Measurements from ENCODE around the gene SIRT7. TPM values are rescaled to one million over a fixed set of nuclear protein-coding genes. Genes with fewer than 3 reads are reported as not detected.

Gene SIRT7
- total and polyA plus RNA-seq, 4 experiments from 2014 or later = 31.5 to 91.9 (median 66.4) TPM

DNA sequence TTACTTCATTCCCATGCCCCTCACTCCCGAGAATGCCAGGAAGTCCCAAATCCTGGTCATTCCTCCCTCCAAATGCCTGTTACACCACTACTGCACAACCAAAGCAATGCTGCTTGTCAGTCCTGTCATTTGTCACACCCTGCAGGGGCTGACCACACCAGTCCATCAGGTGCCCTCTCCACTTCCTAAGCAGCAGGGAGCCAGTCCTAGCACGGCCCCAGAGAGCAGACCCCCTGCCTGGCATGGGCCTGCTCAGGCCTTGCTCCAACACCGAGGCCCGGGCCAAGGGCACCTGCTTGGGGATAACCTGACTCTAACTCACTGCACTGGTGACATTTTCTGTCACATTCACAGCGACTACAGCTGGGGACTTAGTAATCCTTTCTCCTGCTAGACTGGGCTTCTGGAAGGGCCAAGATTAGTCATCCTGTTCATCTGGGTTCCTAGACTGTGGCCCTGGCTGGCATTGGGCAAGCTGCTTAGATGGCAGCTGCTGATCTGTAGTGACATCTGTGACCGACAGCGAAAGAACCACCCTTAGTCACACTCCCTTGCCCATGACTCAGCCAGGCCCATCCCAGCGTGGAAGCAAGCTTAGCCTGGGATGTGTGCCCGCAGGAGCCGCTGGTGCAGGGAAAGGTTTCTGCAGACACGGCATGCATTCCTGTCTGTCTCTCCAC, 32.0 kb downstream of the SIRT7 start:
- Histone ChIP-seq H3K27ac (ENCODE audit: low read depth, low read length) (no peak overlapping the region), H3K27me3 (ENCODE audit: insufficient read depth, low read length) (no peaks in the 10 kb centered on the region), H3K4me1 (ENCODE audit: insufficient read depth, low read length) (peaks cover 17% of the 10 kb centered on the region), H3K9me3 (ENCODE audit: control insufficient read depth in 1 of 2, low read length in 2 of 2) (no peaks in the 10 kb centered on the region), H3K36me3 (ENCODE audit: insufficient read depth, low read length) (peaks cover 41% of the 10 kb centered on the region), H3K4me3 (ENCODE audit: low read length in 2 of 2) (no peak overlapping the region)
- Mint-ChIP-seq H3K27me3 (no peaks in the 10 kb centered on the region), H3K36me3 (peaks cover 27 to 54% of the 10 kb centered on the region in 2 donors), H3K27ac (peak overlapping the region in 3 of 7 donors; percentile 13 to 52 (median 35)), H3K4me3 (peak overlapping the region in 1 of 8 donors; percentile 26), H3K4me1 (peaks cover 5 to 32% (median 15%) of the 10 kb centered on the region in 4 donors), H3K9me3 (no peaks in the 10 kb centered on the region)
- intact Hi-C loops (cut with micrococcal nuclease) = no loop called here
- peak in 1 of 5 donors; percentile 10 for DNase-seq
- ChIA-PET POLR2A (ENCODE audit: partially characterized antibody) (interaction anchor here (1.6 to 3.7 kb wide), 4 partner anchors 13 to 27 kb away, joined by 3 to 20 read pairs (median 10); partner anchors contain the start of gene ARHGDIA), CTCF (ENCODE audit: partially characterized antibody) (no interaction called here)

DNA sequence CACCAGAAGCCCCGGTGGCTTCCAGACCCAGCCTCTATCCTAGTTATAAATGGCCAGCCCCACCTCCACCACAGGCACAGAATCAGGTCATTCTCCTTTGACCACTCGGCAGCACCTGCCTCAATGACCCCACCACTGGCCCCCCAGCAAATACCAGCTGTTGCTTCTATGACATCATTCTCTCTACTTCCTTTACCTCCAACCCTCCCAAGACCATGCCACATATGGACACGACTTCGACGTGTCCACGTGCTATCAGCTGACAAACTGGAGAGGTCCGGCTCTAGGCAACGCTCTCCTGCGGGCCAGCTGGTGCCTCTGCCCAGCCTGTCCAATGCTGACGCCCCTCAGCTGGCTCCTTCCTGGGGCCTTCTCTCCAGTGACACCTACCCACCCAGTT, 32.5 kb downstream of the SIRT7 start:
- DNase-seq = peak in 1 of 5 donors; percentile 5
- peaks cover 13% of the 10 kb centered on the region for H3K4me1 ChIP-seq (ENCODE audit: insufficient read depth, low read length)
- Mint-ChIP-seq H3K27ac (peak overlapping the region in 5 of 7 donors; percentile 13 to 76 (median 52)), H3K36me3 (peaks cover 27 to 50% of the 10 kb centered on the region in 2 donors), H3K9me3 (no peaks in the 10 kb centered on the region), H3K4me1 (peaks cover 4 to 28% (median 13%) of the 10 kb centered on the region in 4 donors), H3K4me3 (no peak overlapping the region), H3K27me3 (no peaks in the 10 kb centered on the region)
- no peaks in the 10 kb centered on the region for H3K27me3 ChIP-seq (ENCODE audit: insufficient read depth, low read length)
- ChIA-PET CTCF (ENCODE audit: partially characterized antibody) (no interaction called here), POLR2A (ENCODE audit: partially characterized antibody) (interaction anchor here (1.6 to 3.7 kb wide), 3 partner anchors 13 to 19 kb away, joined by 6 to 20 read pairs (median 15); partner anchors contain the start of gene ARHGDIA)
- no peak overlapping the region for H3K4me3 ChIP-seq (ENCODE audit: low read length in 2 of 2)
- H3K36me3 ChIP-seq (ENCODE audit: insufficient read depth, low read length) = peaks cover 41% of the 10 kb centered on the region
- intact Hi-C loops (cut with micrococcal nuclease) = no loop called here
- no peak overlapping the region for H3K27ac ChIP-seq (ENCODE audit: low read depth, low read length)
- H3K9me3 ChIP-seq (ENCODE audit: control insufficient read depth in 1 of 2, low read length in 2 of 2) = no peaks in the 10 kb centered on the region

- intact Hi-C loops (cut with micrococcal nuclease) = no loop called here
- Histone ChIP-seq H3K9me3 (ENCODE audit: control insufficient read depth in 1 of 2, low read length in 2 of 2) (no peaks in the 10 kb centered on the region), H3K27me3 (ENCODE audit: insufficient read depth, low read length) (no peaks in the 10 kb centered on the region), H3K4me3 (ENCODE audit: low read length in 2 of 2) (no peak overlapping the region), H3K27ac (ENCODE audit: low read depth, low read length) (no peak overlapping the region), H3K4me1 (ENCODE audit: insufficient read depth, low read length) (peaks cover 8% of the 10 kb centered on the region), H3K36me3 (ENCODE audit: insufficient read depth, low read length) (peaks cover 39% of the 10 kb centered on the region)
- Mint-ChIP-seq H3K4me1 (peaks cover 1 to 24% (median 9%) of the 10 kb centered on the region in 4 donors), H3K27me3 (no peaks in the 10 kb centered on the region), H3K36me3 (peaks cover 27 to 46% of the 10 kb centered on the region in 2 donors), H3K9me3 (no peaks in the 10 kb centered on the region), H3K27ac (peak overlapping the region in 3 of 7 donors; percentile 13 to 52 (median 35)), H3K4me3 (no peak overlapping the region)
- DNase-seq = peak in 1 of 5 donors; percentile 7
- POLR2A ChIA-PET (ENCODE audit: partially characterized antibody) = interaction anchor here (1.6 to 3.7 kb wide), 3 partner anchors 12 to 18 kb away, joined by 6 to 20 read pairs (median 15); partner anchors contain the start of gene ARHGDIA
- CTCF ChIA-PET (ENCODE audit: partially characterized antibody) = no interaction called here
Observed at GRCh38 chr17:81884968-81885367, 33.0 kb downstream of the SIRT7 start.

- no peak overlapping the region for H3K4me3 ChIP-seq (ENCODE audit: low read length in 2 of 2)
- H3K36me3 Mint-ChIP-seq = peaks cover 27 to 49% of the 10 kb centered on the region in 2 donors
- no peak overlapping the region for H3K27ac ChIP-seq (ENCODE audit: low read depth, low read length)
- H3K9me3 Mint-ChIP-seq = peaks cover 0 to 2% (median 0%) of the 10 kb centered on the region in 8 donors
- H3K4me1 ChIP-seq (ENCODE audit: insufficient read depth, low read length) = peaks cover 3% of the 10 kb centered on the region
- POLR2A ChIA-PET (ENCODE audit: partially characterized antibody) = interaction anchor here (2.8 to 3.7 kb wide), 2 partner anchors 12 to 15 kb away, joined by 15 to 20 read pairs; partner anchors contain the start of gene ARHGDIA
- H3K27me3 ChIP-seq (ENCODE audit: insufficient read depth, low read length) = no peaks in the 10 kb centered on the region
- intact Hi-C loops (cut with micrococcal nuclease) = no loop called here
- H3K9me3 ChIP-seq (ENCODE audit: control insufficient read depth in 1 of 2, low read length in 2 of 2) = no peaks in the 10 kb centered on the region
- DNase-seq = peak in 1 of 5 donors; percentile 28
- H3K27me3 Mint-ChIP-seq = no peaks in the 10 kb centered on the region
- CTCF ChIA-PET (ENCODE audit: partially characterized antibody) = no interaction called here
- peaks cover 35% of the 10 kb centered on the region for H3K36me3 ChIP-seq (ENCODE audit: insufficient read depth, low read length)
- H3K4me3 Mint-ChIP-seq = no peak overlapping the region
- peaks cover 1 to 21% (median 9%) of the 10 kb centered on the region in 4 donors for H3K4me1 Mint-ChIP-seq
- H3K27ac Mint-ChIP-seq = peak overlapping the region in 1 of 7 donors; percentile 60
Observed at GRCh38 chr17:81884520-81884919, 33.5 kb downstream of the SIRT7 start.

DNA sequence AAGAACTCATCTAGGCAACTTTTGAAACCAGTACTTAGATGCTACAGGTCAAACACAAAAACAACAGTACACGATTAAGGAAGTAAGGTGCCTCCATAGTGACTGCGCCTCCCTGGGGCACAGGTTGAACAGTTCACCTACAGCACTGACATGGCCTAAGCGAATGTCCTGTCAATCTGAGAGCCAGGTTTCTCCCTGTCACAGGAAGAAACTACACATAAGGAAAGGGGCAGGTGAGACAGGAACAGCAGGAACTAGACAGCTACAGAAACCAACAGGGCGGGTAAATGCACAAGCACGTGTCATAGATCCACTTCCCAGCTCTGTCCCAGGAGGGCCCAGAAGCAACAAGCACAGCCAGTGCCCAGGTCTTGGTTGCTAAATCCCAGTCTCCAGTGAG, 38.9 kb downstream of the SIRT7 start:
- no peak overlapping the region for H3K27ac ChIP-seq (ENCODE audit: low read depth, low read length)
- H3K36me3 Mint-ChIP-seq = peaks cover 17 to 18% of the 10 kb centered on the region in 2 donors
- H3K27me3 ChIP-seq (ENCODE audit: insufficient read depth, low read length) = no peaks in the 10 kb centered on the region
- H3K9me3 ChIP-seq (ENCODE audit: control insufficient read depth in 1 of 2, low read length in 2 of 2) = no peaks in the 10 kb centered on the region
- peaks cover 0 to 7% (median 3%) of the 10 kb centered on the region in 4 donors for H3K4me1 Mint-ChIP-seq
- H3K4me3 ChIP-seq (ENCODE audit: low read length in 2 of 2) = no peak overlapping the region
- DNase-seq = no peak
- H3K4me1 ChIP-seq (ENCODE audit: insufficient read depth, low read length) = peaks cover under 1% of the 10 kb centered on the region
- no peaks in the 10 kb centered on the region for H3K27me3 Mint-ChIP-seq
- H3K9me3 Mint-ChIP-seq = peaks cover 0 to 2% (median 0%) of the 10 kb centered on the region in 8 donors
- H3K27ac Mint-ChIP-seq = no peak overlapping the region
- ChIA-PET POLR2A (ENCODE audit: partially characterized antibody) (no interaction called here), CTCF (ENCODE audit: partially characterized antibody) (interaction anchor here (1.1 kb wide), 1 partner anchor 10 kb away, joined by 3 read pairs; no protein-coding TSS in a partner anchor)
- no peaks in the 10 kb centered on the region for H3K36me3 ChIP-seq (ENCODE audit: insufficient read depth, low read length)
- intact Hi-C loops (cut with micrococcal nuclease) = no loop called here
- H3K4me3 Mint-ChIP-seq = no peak overlapping the region

GRCh38 chr17:81878294-81878693, 39.7 kb downstream of the SIRT7 start:
- Mint-ChIP-seq H3K9me3 (peaks cover 0 to 2% (median 0%) of the 10 kb centered on the region in 8 donors), H3K4me1 (peaks cover 1 to 12% (median 6%) of the 10 kb centered on the region in 4 donors), H3K27ac (peak overlapping the region in 1 of 7 donors; percentile 35), H3K27me3 (no peaks in the 10 kb centered on the region), H3K4me3 (no peak overlapping the region), H3K36me3 (peaks cover 15 to 18% of the 10 kb centered on the region in 2 donors)
- H3K9me3 ChIP-seq (ENCODE audit: control insufficient read depth in 1 of 2, low read length in 2 of 2) = no peaks in the 10 kb centered on the region
- POLR2A ChIA-PET (ENCODE audit: partially characterized antibody) = no interaction called here
- intact Hi-C loops (cut with micrococcal nuclease) = no loop called here
- CTCF ChIA-PET (ENCODE audit: partially characterized antibody) = no interaction called here
- H3K27me3 ChIP-seq (ENCODE audit: insufficient read depth, low read length) = no peaks in the 10 kb centered on the region
- no peak for DNase-seq
- H3K4me3 ChIP-seq (ENCODE audit: low read length in 2 of 2) = no peak overlapping the region
- H3K36me3 ChIP-seq (ENCODE audit: insufficient read depth, low read length) = no peaks in the 10 kb centered on the region
- H3K27ac ChIP-seq (ENCODE audit: low read depth, low read length) = no peak overlapping the region
- H3K4me1 ChIP-seq (ENCODE audit: insufficient read depth, low read length) = peaks cover 5% of the 10 kb centered on the region

- no peaks in the 10 kb centered on the region for H3K27me3 ChIP-seq (ENCODE audit: insufficient read depth, low read length)
- H3K4me3 ChIP-seq (ENCODE audit: low read length in 2 of 2) = no peak overlapping the region
- CTCF ChIA-PET (ENCODE audit: partially characterized antibody) = no interaction called here
- intact Hi-C loops (cut with micrococcal nuclease) = no loop called here
- H3K9me3 ChIP-seq (ENCODE audit: control insufficient read depth in 1 of 2, low read length in 2 of 2) = no peaks in the 10 kb centered on the region
- DNase-seq = no peak
- no peak overlapping the region for H3K4me3 Mint-ChIP-seq
- no peaks in the 10 kb centered on the region for H3K36me3 ChIP-seq (ENCODE audit: insufficient read depth, low read length)
- H3K27ac ChIP-seq (ENCODE audit: low read depth, low read length) = no peak overlapping the region
- H3K36me3 Mint-ChIP-seq = peaks cover 14 to 16% of the 10 kb centered on the region in 2 donors
- H3K4me1 Mint-ChIP-seq = peaks cover 2 to 19% (median 10%) of the 10 kb centered on the region in 4 donors
- H3K9me3 Mint-ChIP-seq = peaks cover 0 to 2% (median 0%) of the 10 kb centered on the region in 8 donors
- no peaks in the 10 kb centered on the region for H3K27me3 Mint-ChIP-seq
- H3K4me1 ChIP-seq (ENCODE audit: insufficient read depth, low read length) = peaks cover 12% of the 10 kb centered on the region
- H3K27ac Mint-ChIP-seq = peak overlapping the region in 2 of 7 donors; percentile 37 to 55
- POLR2A ChIA-PET (ENCODE audit: partially characterized antibody) = no interaction called here
Observed at GRCh38 chr17:81877569-81877968, 40.4 kb downstream of the SIRT7 start.
